ENCODE data around the gene PALM.

DNA sequence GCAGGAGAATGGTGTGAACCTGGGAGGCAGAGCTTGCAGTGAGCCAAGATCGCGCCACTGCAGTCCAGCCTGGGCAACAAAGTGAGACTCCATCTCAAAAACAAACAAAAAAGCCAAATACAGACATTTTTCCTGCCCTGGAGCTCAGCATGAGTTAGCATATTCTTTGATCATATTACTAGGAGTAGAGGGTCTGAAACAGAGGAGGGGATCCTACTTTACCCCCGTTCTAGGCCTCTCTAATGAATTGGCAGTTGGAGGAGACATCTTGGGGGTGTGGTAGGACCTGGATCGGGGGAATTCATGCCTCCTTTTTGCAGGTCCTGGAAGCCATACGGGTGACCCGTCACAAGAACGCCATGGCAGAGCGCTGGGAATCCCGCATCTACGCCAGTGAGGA, 54.4 kb downstream of the PALM start:
- TF ChIP-seq, protein P1, sequence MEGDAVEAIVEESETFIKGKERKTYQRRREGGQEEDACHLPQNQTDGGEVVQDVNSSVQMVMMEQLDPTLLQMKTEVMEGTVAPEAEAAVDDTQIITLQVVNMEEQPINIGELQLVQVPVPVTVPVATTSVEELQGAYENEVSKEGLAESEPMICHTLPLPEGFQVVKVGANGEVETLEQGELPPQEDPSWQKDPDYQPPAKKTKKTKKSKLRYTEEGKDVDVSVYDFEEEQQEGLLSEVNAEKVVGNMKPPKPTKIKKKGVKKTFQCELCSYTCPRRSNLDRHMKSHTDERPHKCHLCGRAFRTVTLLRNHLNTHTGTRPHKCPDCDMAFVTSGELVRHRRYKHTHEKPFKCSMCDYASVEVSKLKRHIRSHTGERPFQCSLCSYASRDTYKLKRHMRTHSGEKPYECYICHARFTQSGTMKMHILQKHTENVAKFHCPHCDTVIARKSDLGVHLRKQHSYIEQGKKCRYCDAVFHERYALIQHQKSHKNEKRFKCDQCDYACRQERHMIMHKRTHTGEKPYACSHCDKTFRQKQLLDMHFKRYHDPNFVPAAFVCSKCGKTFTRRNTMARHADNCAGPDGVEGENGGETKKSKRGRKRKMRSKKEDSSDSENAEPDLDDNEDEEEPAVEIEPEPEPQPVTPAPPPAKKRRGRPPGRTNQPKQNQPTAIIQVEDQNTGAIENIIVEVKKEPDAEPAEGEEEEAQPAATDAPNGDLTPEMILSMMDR (conservative IDR thresholded peaks at IDR 0.05) = no peak
- no peak for TF ChIP-seq ZFX (IDR thresholded peaks at IDR 0.05)

Data from C4-2B (cell line).